ENCODE measurements around the gene LYPD1. TPM values are rescaled to one million over a fixed set of nuclear protein-coding genes. Genes with fewer than 3 reads are reported as not detected.

Gene LYPD1
- total RNA-seq, 2 experiments from 2014 or later, result not detected

DNA sequence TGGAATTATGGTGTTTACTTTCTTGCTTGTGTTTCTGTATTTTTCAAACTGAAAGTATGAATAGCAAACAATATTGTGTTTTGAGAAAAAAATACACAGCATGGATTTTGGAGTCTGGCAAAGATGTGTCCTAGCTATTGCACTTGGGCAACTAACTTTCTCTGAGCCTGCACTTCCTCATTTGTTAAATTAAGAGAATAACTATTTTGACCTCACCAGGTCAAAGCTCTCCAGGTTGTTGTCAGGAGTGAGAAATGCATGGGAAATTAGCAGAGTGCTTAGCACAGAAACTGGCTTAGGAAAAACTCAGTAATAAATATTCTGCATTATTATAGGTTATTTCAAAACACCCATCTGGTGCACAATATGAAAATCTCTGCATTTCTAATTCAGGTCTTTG, 28.2 kb downstream of the LYPD1 start:
- ChIA-PET CTCF (no interaction called here), POLR2A (no interaction called here)
- Mint-ChIP-seq H3K9me3 (ENCODE audit: insufficient read depth) (no peaks in the 10 kb centered on the region), H3K27me3 (ENCODE audit: low read depth) (no peaks in the 10 kb centered on the region), H3K36me3 (ENCODE audit: low read depth) (no peaks in the 10 kb centered on the region), H3K4me1 (ENCODE audit: low read depth) (no peaks in the 10 kb centered on the region), H3K4me3 (no peak overlapping the region), H3K27ac (no peak overlapping the region)
- no peak for DNase-seq
- no peak for ATAC-seq

DNA sequence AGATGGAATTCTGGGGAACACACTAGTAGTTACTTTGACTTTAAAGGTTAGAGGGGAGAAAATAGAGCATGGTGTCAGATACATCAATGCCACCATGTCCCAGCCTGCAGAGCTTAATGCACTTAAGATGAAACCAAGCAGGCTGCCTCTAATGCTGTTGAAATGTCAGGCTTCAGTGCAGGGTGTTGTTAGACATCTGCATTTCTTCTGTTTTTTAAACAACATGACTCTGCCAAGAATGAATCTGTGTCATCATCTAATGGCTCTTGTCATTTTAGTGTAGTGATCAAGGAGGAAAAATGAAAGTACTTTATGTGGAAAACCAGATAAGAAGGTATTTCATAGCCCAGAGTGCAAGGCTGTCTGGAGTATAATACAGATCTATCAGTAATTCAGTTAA, 29.9 kb downstream of the LYPD1 start:
- no peak overlapping the region for H3K27ac Mint-ChIP-seq
- ATAC-seq (no peak), DNase-seq (no peak)
- H3K4me1 Mint-ChIP-seq (ENCODE audit: low read depth), result no peaks in the 10 kb centered on the region
- no peaks in the 10 kb centered on the region for H3K27me3 Mint-ChIP-seq (ENCODE audit: low read depth)
- H3K4me3 Mint-ChIP-seq, result no peak overlapping the region
- H3K36me3 Mint-ChIP-seq (ENCODE audit: low read depth), result no peaks in the 10 kb centered on the region
- H3K9me3 Mint-ChIP-seq (ENCODE audit: insufficient read depth), result no peaks in the 10 kb centered on the region
- POLR2A ChIA-PET, result no interaction called here
- CTCF ChIA-PET, result no interaction called here

DNA sequence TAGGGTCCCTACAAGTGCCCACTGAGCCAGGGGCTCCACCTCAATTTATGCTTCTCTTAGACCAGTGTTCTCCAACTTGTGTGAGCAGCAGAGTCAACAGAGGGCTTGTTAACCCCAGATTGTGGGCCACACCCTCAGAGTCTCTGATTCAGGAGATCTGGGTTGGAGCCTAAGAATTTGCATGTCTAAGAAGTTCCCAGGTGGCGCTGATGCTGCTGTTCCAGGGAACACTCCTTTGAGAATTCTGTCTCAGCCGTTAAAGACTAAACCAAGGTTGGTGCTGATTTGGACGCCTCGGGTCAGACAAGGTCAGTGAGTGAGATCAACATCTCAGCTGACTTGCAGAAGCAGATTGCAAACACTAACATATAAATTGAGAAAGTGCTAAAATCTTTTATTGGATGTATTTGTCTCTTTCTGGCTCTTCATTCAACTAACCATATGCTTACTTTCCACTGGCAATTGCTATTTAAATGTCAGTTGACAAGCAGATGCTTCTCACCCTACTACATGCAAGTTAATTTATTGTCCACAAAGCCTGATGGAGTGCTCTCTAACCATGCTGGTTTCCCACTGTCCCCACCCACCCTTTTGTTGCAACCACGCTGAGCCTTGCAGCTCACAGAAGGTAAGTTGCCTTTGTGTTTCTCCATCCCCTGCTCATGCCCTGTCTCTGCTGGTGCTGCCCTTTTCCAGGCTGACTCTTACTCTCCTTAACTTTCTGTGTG, 31.5 kb downstream of the LYPD1 start:
- Mint-ChIP-seq H3K27ac (no peak overlapping the region), H3K27me3 (ENCODE audit: low read depth) (no peaks in the 10 kb centered on the region), H3K4me3 (no peak overlapping the region), H3K36me3 (ENCODE audit: low read depth) (no peaks in the 10 kb centered on the region), H3K4me1 (ENCODE audit: low read depth) (no peaks in the 10 kb centered on the region), H3K9me3 (ENCODE audit: insufficient read depth) (no peaks in the 10 kb centered on the region)
- DNase-seq (no peak), ATAC-seq (no peak)
- CTCF ChIA-PET, result no interaction called here
- POLR2A ChIA-PET, result no interaction called here

DNA sequence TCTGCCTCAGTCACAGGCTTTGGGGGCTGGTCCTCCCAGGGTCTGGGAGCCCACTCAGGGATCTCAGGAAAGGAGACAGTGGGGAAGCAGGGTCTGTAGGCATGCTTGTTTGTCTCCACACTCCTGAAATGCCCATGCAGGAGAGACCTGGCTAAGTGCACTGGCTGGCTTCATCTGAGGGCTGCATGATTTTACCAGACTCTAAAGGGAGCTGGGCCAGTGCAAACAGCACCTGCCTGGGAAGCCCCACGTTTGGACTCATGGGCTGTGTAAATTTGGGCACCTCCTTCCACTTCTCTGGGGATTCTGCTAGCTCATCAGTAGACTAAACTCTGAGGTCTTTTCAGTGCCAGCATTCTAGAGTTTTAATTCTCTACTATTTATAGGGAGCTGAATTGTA, 33.7 kb downstream of the LYPD1 start:
- DNase-seq (no peak), ATAC-seq (no peak)
- no peaks in the 10 kb centered on the region for H3K36me3 Mint-ChIP-seq (ENCODE audit: low read depth)
- H3K4me1 Mint-ChIP-seq (ENCODE audit: low read depth), result no peaks in the 10 kb centered on the region
- H3K4me3 Mint-ChIP-seq, result no peak overlapping the region
- CTCF ChIA-PET, result no interaction called here
- no peak overlapping the region for H3K27ac Mint-ChIP-seq
- no peaks in the 10 kb centered on the region for H3K27me3 Mint-ChIP-seq (ENCODE audit: low read depth)
- POLR2A ChIA-PET, result no interaction called here
- no peaks in the 10 kb centered on the region for H3K9me3 Mint-ChIP-seq (ENCODE audit: insufficient read depth)

DNA sequence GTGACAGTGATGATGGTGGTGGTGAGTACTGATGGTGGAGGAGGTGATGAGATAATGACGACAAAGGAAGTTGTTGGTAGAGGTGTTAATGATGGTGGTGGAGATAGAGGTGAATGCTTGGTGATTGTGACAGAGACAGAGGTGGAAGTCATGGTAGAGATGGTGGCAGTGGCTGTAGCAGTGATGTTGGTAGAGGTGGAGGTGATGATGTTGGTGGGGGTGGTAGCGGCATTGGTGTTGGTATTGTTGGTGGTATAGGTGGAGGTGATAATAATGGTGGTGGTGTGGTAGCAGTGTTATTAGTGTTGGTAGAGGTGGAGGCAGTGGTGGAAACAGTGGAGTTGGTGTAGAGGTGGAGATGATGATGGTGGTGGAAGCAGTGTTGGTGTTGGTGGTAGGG, 36.4 kb downstream of the LYPD1 start:
- no peak overlapping the region for H3K4me3 Mint-ChIP-seq
- H3K27ac Mint-ChIP-seq, result no peak overlapping the region
- H3K9me3 Mint-ChIP-seq (ENCODE audit: insufficient read depth), result no peaks in the 10 kb centered on the region
- ChIA-PET POLR2A (no interaction called here), CTCF (no interaction called here)
- H3K36me3 Mint-ChIP-seq (ENCODE audit: low read depth), result no peaks in the 10 kb centered on the region
- no peak for ATAC-seq
- H3K4me1 Mint-ChIP-seq (ENCODE audit: low read depth), result no peaks in the 10 kb centered on the region
- DNase-seq, result no peak
- H3K27me3 Mint-ChIP-seq (ENCODE audit: low read depth), result no peaks in the 10 kb centered on the region

DNA sequence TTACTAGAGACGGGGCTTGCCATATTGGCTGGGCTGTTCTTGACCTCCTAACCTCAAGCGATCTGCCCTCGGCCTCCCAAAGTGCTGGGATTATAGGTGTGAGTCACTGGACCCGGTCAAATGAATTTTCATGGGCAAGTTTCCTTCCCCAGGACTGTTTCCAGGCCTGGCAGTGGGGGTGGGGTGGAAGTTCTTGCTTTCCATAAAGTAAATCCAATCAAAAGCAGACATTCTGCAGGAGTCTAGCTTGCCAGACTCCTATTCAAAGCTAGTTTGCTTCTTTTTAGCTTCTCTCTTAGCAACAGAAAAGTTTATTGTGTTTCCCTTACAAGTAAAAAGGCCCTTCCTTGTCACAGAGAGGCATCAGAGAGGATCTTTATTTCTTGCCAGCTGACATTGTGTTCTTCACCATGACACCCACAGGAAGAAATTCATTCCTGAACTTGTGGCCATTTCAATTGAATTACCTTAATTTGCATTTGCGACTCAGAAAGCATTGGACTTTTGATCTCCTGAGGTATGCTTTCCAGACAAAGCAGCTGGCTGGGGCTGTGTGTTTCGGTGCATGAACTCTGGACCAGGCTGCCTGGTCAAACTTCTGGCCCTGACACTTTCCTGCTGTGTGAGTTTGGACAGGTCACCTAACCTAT, 37.9 kb downstream of the LYPD1 start:
- POLR2A ChIA-PET, result no interaction called here
- DNase-seq (no peak), ATAC-seq (no peak)
- H3K36me3 Mint-ChIP-seq (ENCODE audit: low read depth), result no peaks in the 10 kb centered on the region
- no peaks in the 10 kb centered on the region for H3K9me3 Mint-ChIP-seq (ENCODE audit: insufficient read depth)
- H3K27ac Mint-ChIP-seq, result no peak overlapping the region
- CTCF ChIA-PET, result no interaction called here
- H3K4me3 Mint-ChIP-seq, result no peak overlapping the region
- H3K27me3 Mint-ChIP-seq (ENCODE audit: low read depth), result no peaks in the 10 kb centered on the region
- H3K4me1 Mint-ChIP-seq (ENCODE audit: low read depth), result no peaks in the 10 kb centered on the region

DNA sequence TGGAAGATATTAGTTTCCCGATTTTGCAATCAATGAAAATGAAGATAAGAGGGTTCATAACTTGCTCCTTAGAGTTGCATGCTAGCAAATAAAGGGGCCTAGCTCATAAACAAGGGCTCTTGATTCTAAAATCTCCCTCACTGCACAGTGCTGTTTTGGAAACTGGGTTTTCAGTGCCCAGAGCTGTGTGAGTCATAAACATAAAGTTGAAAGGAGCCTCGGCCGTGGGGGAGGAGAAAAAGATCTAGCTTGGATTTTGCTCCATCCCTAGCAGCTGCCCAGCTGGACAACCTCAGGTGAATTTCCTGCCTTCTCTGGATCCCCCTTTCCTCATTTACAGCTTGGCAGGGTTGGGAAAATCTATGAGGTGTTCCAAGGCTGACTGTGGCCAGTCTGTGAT, 42.5 kb downstream of the LYPD1 start:
- no peak for ATAC-seq
- H3K27ac Mint-ChIP-seq, result no peak overlapping the region
- ChIA-PET CTCF (no interaction called here), POLR2A (no interaction called here)
- no peak overlapping the region for H3K4me3 Mint-ChIP-seq
- H3K4me1 Mint-ChIP-seq (ENCODE audit: low read depth), result no peaks in the 10 kb centered on the region
- H3K36me3 Mint-ChIP-seq (ENCODE audit: low read depth), result no peaks in the 10 kb centered on the region
- H3K9me3 Mint-ChIP-seq (ENCODE audit: insufficient read depth), result no peaks in the 10 kb centered on the region
- no peaks in the 10 kb centered on the region for H3K27me3 Mint-ChIP-seq (ENCODE audit: low read depth)
- no peak for DNase-seq

DNA sequence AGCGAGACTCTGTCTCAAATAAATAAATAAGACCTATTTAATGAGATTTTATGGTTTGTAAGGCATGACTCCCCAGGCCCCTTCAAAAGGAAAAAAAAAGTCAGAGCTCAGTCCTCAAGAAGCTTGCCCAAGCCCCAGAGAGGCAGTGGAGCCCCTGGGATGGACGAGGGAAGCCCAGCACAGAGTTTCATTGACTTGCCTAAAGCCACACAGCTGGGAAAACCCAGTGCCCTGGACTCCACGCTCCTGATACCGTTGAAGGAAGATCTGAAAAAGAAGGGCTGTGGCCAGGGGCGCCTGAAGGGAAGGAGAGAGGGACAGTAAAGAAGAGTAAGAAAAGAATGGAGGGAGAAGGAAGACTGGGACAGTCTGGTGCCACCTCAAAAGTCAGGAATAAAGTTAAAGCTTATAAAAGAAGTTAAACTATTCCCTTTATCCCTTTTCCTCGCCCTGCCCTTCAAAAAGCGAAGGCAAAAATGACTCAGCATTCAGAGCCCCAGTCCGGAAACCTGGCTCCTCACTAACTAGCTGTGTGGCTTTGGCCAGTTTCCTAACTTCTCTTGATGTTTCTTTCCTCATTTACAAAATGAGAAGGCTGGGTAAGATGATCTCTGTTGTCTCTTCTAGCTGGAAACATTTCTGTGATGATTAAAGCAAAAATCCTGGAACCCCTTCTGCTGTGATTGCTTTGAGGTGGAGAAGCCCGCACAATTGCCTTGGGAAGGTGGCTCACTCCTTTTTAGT, 46.7 kb downstream of the LYPD1 start:
- Mint-ChIP-seq H3K27ac (no peak overlapping the region), H3K36me3 (ENCODE audit: low read depth) (no peaks in the 10 kb centered on the region), H3K4me1 (ENCODE audit: low read depth) (no peaks in the 10 kb centered on the region), H3K4me3 (no peak overlapping the region), H3K27me3 (ENCODE audit: low read depth) (no peaks in the 10 kb centered on the region), H3K9me3 (ENCODE audit: insufficient read depth) (no peaks in the 10 kb centered on the region)
- DNase-seq, result no peak
- ChIA-PET POLR2A (no interaction called here), CTCF (no interaction called here)
- no peak for ATAC-seq

DNA sequence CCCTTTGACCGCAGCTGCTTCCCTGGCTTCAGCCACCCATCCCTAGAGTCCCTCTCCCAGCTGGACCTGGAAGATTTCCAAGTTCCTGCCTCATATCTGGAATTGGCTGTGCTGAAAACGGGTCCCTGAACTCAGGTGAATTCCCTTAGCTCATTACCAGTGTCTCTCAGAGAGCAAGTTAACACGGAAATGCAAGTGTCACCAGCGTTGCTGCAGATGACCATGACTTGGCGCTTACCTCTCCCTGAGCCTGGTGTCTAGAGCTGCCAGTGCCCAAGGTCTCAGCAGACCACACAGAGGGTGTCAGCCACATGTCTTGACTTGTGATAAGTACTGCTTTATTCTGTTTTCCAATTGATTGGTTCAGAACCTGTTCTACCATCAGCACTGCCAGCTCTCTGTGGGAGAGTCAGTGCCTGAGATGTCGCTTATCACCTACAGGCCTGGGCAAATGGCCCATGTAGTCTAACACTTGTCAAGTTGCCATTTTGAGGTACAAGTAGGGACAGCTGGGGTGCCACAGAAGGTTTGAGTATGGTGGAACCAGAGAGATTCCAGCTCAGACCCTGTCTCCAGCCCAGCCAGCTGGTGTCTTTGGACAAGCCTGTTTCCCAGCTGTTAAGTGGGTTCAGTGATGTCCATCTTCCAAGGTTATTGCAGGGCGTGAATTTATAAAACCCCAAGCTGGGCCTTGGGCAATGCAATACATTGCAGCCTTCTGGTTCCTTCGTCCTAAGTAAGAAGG, 48.7 kb downstream of the LYPD1 start:
- H3K27ac Mint-ChIP-seq, result no peak overlapping the region
- no peaks in the 10 kb centered on the region for H3K36me3 Mint-ChIP-seq (ENCODE audit: low read depth)
- POLR2A ChIA-PET, result no interaction called here
- DNase-seq, result no peak
- H3K27me3 Mint-ChIP-seq (ENCODE audit: low read depth), result no peaks in the 10 kb centered on the region
- H3K4me1 Mint-ChIP-seq (ENCODE audit: low read depth), result no peaks in the 10 kb centered on the region
- no peak overlapping the region for H3K4me3 Mint-ChIP-seq
- no peak for ATAC-seq
- CTCF ChIA-PET, result no interaction called here
- H3K9me3 Mint-ChIP-seq (ENCODE audit: insufficient read depth), result no peaks in the 10 kb centered on the region

DNA sequence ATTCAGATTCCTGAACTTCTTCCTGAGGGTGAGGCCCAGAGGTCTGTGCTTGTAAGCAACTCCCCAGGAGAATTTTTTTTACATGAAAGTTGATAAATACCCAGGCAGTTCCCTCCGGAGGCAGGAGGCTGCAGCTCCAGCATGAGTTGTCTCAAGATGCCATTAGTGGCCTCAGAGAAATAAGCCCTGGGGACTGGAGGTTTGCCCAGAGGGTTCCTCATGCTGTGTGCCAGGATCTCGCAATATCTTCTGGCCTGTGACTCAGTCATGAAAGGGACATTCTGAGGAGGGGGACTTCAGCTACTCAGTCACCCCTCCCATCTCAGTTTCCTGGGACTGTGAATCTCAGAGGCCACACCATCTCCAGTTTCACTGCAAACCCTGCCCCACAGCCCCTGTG, 49.9 kb downstream of the LYPD1 start:
- Mint-ChIP-seq H3K9me3 (ENCODE audit: insufficient read depth) (no peaks in the 10 kb centered on the region), H3K27ac (no peak overlapping the region), H3K4me3 (no peak overlapping the region), H3K36me3 (ENCODE audit: low read depth) (no peaks in the 10 kb centered on the region), H3K27me3 (ENCODE audit: low read depth) (no peaks in the 10 kb centered on the region), H3K4me1 (ENCODE audit: low read depth) (no peaks in the 10 kb centered on the region)
- no peak for DNase-seq
- ChIA-PET CTCF (no interaction called here), POLR2A (no interaction called here)
- no peak for ATAC-seq

DNA sequence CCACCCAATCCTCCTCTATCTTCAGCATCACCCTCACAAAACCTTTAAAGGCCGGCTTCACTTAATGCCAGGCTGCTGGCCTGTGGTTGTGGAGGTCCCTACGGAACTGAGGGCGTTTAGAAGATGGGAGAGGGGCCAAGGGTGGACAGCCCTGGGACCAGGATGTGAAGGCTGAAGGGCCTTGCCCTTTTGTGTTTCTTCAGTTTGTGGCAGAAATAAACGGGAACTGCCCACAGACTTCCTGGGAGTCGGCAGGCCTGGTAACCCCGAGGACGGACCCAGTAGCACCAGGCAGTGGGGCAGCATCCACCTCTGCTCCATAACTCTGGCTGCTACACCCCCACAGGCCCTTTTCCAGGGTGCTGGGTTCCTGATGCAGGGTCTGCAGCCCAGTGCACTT, 51.3 kb downstream of the LYPD1 start:
- no peaks in the 10 kb centered on the region for H3K36me3 Mint-ChIP-seq (ENCODE audit: low read depth)
- no peak overlapping the region for H3K4me3 Mint-ChIP-seq
- H3K27ac Mint-ChIP-seq, result no peak overlapping the region
- ATAC-seq, result no peak
- DNase-seq, result no peak
- H3K4me1 Mint-ChIP-seq (ENCODE audit: low read depth), result no peaks in the 10 kb centered on the region
- no peaks in the 10 kb centered on the region for H3K9me3 Mint-ChIP-seq (ENCODE audit: insufficient read depth)
- POLR2A ChIA-PET, result no interaction called here
- H3K27me3 Mint-ChIP-seq (ENCODE audit: low read depth), result no peaks in the 10 kb centered on the region
- CTCF ChIA-PET, result no interaction called here

DNA sequence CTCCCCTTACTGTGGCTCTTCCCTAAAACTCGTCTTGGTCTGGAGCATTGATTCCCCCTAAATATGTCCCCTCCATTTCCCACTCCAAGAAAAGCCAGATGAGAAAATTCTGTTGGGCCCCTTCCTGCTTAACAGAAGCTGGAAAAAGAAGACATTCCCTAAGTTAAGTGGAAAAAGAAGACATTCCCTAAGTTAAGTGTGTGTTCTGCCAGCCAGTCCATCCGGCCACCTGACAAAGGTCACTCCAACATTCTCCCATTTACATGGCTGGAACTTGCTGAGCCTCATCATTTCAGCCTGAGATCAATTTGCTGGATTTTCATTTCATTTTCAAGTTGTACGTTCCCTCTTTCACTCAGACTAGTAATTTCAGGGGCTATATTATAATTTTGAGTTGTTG, 52.0 kb downstream of the LYPD1 start:
- no peak for ATAC-seq

More for the DNA sequence above, 52.0 kb downstream of the LYPD1 start:
- Mint-ChIP-seq H3K4me1 (ENCODE audit: low read depth) (no peaks in the 10 kb centered on the region), H3K27me3 (ENCODE audit: low read depth) (no peaks in the 10 kb centered on the region), H3K4me3 (no peak overlapping the region), H3K27ac (no peak overlapping the region), H3K36me3 (ENCODE audit: low read depth) (no peaks in the 10 kb centered on the region), H3K9me3 (ENCODE audit: insufficient read depth) (no peaks in the 10 kb centered on the region)
- ChIA-PET POLR2A (no interaction called here), CTCF (no interaction called here)
- no peak for DNase-seq
